ENCODE data around the gene NR1H3. TPM values are rescaled to one million over a fixed set of nuclear protein-coding genes. Genes with fewer than 3 reads are reported as not detected.
A peak's percentile ranks its signal among the peaks of the same experiment; 100 is the strongest.

The NR1H3 gene
- polyA plus RNA-seq, 2 of the 4 experiments (the other 2 are of a cell fraction): 14.5 to 18.7 TPM

DNA sequence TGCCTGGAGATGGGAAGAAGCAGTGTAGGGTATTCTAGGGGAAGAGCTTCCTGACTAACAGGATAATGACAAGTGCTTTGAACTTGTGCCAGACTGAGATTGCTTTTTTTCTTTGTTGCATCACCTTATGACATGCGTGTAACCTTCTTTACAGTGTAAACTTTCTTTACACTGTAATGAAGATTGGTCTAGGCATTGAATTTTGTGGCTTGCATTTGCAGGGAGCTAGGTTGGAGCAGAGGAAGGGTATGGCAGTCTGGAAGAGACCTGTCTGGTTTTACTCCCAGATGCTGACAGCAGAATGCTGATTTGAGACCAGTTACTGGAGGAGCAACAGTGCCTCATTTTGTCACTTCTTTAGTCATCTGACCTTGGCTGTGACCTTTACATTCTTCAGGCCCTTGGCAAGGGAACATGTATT is 37.4 kb upstream of the NR1H3 start:
- ChIA-PET CTCF (interaction anchor here (0.5 to 11.9 kb wide), 11 partner anchors 9 to 406 kb away, joined by 3 to 101 read pairs (median 6); partner anchors contain the start of genes ACP2 and NR1H3), POLR2A (interaction anchor here (0.9 to 1.1 kb wide), 2 partner anchors 9 to 12 kb away, joined by 3 to 4 read pairs; no protein-coding TSS in a partner anchor)
- Histone ChIP-seq H3K4me1 (peaks cover 45% of the 10 kb centered on the region), H3K9me3 (no peaks in the 10 kb centered on the region), H3K27ac (peak overlapping the region in 1 of 2 experiments; percentile 73; a peak in 3 of 6 replicates), H3K4me3 (no peak overlapping the region), H3K4me2 (peak overlapping the region; percentile 27)
- WGBS (ENCODE audit: missing lambda C conversion rate): 47% methylated on average over 1 of the region's 1 CpG
- no peak for ATAC-seq
- DNase-seq (ENCODE audit: low read depth in 1 of 2, low spot score in 1 of 2): no peak
- no peak for FAIRE-seq
- TF ChIP-seq CEBPB (IDR thresholded peaks at IDR 0.05): peak in 1 of 2 experiments; percentile 24; a peak in 1 of 4 replicates
- TF ChIP-seq CBX8 (IDR thresholded peaks at IDR 0.05): no peak

DNA sequence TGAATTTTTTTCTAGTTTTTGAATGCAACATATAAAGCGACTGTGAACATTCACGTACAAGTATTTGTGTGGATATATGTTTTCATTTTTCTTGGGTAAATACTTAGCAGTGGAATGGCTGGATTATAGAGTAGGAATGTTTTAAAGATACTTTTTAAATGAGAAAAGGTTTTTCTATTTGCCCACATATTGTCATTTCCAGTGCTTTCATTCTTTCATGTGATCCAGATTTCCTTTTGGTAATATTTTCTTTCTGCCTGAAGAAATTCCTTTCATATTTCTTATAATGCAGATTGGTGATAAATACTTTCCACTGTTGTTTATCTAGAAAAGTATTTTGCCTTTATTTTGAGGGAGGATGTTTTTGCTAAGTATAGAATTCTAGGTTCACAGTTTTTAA is 35.1 kb upstream of the NR1H3 start:
- H3K9me3 ChIP-seq: no peaks in the 10 kb centered on the region
- FAIRE-seq: no peak
- ATAC-seq: no peak
- TF ChIP-seq POLR2A (IDR thresholded peaks at IDR 0.05; ENCODE audit: low read length) (no peak), ZC3H11A (IDR thresholded peaks at IDR 0.05) (no peak), JUNB (IDR thresholded peaks at IDR 0.05) (no peak), EHF (CRISPR knock-in tag; IDR thresholded peaks at IDR 0.05) (no peak), TFCP2L1 (CRISPR knock-in tag; IDR thresholded peaks at IDR 0.05) (no peak), PHF8 (IDR thresholded peaks at IDR 0.05; ENCODE audit: borderline replicate concordance, low read depth) (no peak), ZFP36 (IDR thresholded peaks at IDR 0.05; ENCODE audit: borderline replicate concordance, partially characterized antibody) (no peak), RNF2 (IDR thresholded peaks at IDR 0.05; ENCODE audit: borderline replicate concordance, low read depth) (no peak), POLR2AphosphoS2 (conservative IDR thresholded peaks at IDR 0.05; ENCODE audit: low read length) (no peak)
- TF ChIP-seq, protein P1, sequence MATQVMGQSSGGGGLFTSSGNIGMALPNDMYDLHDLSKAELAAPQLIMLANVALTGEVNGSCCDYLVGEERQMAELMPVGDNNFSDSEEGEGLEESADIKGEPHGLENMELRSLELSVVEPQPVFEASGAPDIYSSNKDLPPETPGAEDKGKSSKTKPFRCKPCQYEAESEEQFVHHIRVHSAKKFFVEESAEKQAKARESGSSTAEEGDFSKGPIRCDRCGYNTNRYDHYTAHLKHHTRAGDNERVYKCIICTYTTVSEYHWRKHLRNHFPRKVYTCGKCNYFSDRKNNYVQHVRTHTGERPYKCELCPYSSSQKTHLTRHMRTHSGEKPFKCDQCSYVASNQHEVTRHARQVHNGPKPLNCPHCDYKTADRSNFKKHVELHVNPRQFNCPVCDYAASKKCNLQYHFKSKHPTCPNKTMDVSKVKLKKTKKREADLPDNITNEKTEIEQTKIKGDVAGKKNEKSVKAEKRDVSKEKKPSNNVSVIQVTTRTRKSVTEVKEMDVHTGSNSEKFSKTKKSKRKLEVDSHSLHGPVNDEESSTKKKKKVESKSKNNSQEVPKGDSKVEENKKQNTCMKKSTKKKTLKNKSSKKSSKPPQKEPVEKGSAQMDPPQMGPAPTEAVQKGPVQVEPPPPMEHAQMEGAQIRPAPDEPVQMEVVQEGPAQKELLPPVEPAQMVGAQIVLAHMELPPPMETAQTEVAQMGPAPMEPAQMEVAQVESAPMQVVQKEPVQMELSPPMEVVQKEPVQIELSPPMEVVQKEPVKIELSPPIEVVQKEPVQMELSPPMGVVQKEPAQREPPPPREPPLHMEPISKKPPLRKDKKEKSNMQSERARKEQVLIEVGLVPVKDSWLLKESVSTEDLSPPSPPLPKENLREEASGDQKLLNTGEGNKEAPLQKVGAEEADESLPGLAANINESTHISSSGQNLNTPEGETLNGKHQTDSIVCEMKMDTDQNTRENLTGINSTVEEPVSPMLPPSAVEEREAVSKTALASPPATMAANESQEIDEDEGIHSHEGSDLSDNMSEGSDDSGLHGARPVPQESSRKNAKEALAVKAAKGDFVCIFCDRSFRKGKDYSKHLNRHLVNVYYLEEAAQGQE (IDR thresholded peaks at IDR 0.05): no peak
- TF ChIP-seq, protein P2, sequence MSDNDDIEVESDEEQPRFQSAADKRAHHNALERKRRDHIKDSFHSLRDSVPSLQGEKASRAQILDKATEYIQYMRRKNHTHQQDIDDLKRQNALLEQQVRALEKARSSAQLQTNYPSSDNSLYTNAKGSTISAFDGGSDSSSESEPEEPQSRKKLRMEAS (IDR thresholded peaks at IDR 0.05): no peak
- TF ChIP-seq, protein P3, sequence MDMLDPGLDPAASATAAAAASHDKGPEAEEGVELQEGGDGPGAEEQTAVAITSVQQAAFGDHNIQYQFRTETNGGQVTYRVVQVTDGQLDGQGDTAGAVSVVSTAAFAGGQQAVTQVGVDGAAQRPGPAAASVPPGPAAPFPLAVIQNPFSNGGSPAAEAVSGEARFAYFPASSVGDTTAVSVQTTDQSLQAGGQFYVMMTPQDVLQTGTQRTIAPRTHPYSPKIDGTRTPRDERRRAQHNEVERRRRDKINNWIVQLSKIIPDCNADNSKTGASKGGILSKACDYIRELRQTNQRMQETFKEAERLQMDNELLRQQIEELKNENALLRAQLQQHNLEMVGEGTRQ (IDR thresholded peaks at IDR 0.05): no peak
- TF ChIP-seq, protein P4, sequence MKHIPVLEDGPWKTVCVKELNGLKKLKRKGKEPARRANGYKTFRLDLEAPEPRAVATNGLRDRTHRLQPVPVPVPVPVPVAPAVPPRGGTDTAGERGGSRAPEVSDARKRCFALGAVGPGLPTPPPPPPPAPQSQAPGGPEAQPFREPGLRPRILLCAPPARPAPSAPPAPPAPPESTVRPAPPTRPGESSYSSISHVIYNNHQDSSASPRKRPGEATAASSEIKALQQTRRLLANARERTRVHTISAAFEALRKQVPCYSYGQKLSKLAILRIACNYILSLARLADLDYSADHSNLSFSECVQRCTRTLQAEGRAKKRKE (CRISPR knock-in tag; IDR thresholded peaks at IDR 0.05; ENCODE audit: low read depth): no peak
- TF ChIP-seq, protein P5, sequence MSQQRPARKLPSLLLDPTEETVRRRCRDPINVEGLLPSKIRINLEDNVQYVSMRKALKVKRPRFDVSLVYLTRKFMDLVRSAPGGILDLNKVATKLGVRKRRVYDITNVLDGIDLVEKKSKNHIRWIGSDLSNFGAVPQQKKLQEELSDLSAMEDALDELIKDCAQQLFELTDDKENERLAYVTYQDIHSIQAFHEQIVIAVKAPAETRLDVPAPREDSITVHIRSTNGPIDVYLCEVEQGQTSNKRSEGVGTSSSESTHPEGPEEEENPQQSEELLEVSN (IDR thresholded peaks at IDR 0.05; ENCODE audit: borderline replicate concordance, low read depth): no peak
- DNase-seq (ENCODE audit: low read depth in 1 of 2, low spot score in 1 of 2): no peak
- no peak overlapping the region for H3K4me2 ChIP-seq
- CTCF ChIA-PET: interaction anchor here (1.2 to 11.9 kb wide), 5 partner anchors 12 to 44 kb away, joined by 4 to 101 read pairs (median 8); no protein-coding TSS in a partner anchor
- POLR2A ChIA-PET: no interaction called here
- WGBS (ENCODE audit: missing lambda C conversion rate): 92% methylated on average over 2 of the region's 2 CpGs
- no peak overlapping the region for H3K27ac ChIP-seq
- peaks cover 32% of the 10 kb centered on the region for H3K4me1 ChIP-seq
- H3K4me3 ChIP-seq: no peak overlapping the region

All from A549 (cell line).